GM18909 (cell line): ENCODE data around the gene DPPA2.

ENCODE experiments used
- ATAC-seq: cut with Tn5 transposase; IDR thresholded peaks from one replicate; pipeline ENCODE4 v1.9.1; 2021; ENCODE audit warnings: mild to moderate bottlenecking; ENCODE audit not compliant: unreplicated experiment, poor library complexity

DPPA2 gene

DNA sequence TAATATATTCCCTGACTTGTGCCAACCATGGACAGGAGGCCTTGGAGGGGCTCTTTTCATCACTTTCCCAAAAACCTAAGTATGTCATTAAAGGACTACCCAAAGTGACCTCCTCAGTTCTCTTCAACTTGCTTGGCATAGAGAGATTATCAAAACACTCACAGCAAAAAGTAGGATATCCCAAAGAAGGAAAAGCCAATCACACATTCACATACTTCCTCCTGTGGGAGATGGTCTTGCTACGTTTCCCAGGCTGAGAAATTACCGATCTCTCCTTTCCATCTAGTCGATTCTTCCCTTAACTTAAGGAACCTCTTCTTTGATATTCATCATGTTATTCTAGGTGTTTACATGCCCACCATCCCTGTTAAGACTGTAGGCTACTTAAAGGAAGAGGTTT is 11.9 kb upstream of the DPPA2 start:
- no peak for ATAC-seq

DNA sequence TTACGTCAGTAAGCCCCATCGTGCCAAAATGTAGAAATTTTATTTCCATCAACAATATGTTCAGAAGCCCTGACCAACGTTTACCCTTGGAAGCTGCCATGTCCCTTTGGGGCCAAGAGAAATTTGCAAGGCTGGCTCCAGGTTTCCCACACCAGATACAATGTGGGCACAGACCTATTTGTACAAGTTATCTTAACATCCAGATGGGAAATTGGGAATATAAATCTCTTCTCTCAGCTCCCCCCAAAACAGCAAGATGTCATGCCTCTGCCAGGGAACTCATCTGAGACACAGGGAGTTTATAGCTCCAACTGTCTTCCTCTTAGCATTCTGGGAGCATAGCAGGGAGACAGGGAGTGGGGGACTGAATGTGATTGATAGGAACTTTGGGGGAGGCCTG is 9.3 kb upstream of the DPPA2 start:
- ATAC-seq, result no peak

DNA sequence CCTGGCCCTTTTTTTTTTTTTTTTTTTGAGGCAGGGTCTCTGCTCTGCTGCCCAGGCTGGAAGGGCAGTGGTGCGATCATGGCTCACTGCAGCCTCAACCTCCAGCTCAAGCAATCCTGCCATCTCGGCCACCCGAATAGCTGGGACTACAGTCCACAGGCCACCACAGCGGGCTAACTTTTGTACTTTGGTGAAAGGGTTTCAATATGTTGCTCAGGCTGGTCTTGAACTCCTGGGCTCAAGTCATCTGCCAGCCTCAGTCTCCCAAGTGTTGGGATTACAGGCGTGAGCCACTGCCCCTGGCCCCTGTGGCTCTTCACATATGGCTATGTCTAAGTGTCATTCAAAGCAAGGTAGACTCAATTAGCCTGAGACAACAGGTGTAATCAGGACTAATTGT is 8.8 kb upstream of the DPPA2 start:
- ATAC-seq, result no peak

DNA sequence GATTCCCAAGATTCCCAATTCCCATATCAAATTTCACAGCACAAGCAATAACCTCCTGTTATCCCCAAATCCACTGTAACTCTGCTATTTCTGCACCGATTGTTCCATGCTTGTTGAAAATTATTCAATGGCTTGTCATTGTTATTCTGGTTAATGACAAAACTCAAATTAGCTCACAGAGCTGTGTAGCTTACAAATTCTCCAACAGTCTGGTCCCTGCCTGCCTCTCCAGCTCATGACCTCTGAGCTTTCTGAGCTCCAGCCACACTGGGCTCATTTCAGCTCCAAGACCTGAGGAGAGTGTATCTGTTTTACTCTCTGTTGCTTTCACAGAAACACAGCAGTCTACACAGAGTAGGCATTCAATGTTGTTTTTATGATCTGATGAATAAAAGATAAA is 3.3 kb downstream of the DPPA2 start:
- no peak for ATAC-seq

DNA sequence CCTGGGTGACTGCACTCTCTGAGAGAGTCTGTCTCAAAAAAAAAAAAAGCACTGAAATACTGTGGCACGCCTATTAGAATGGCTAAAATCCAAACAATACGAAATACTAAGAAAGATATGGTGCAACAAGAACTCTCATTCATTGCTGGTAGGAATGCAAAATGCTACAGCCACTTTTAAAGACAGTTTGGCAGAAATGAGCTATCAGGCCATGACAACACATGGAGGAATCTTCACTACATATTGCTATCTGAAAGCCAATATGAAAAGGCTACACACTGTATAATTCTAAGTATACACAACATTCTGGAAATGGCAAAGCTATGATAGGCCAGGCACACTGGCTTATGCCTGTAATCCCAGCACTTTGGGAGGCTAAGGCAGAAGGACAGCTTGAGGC is 18.8 kb downstream of the DPPA2 start:
- ATAC-seq, result no peak

DNA sequence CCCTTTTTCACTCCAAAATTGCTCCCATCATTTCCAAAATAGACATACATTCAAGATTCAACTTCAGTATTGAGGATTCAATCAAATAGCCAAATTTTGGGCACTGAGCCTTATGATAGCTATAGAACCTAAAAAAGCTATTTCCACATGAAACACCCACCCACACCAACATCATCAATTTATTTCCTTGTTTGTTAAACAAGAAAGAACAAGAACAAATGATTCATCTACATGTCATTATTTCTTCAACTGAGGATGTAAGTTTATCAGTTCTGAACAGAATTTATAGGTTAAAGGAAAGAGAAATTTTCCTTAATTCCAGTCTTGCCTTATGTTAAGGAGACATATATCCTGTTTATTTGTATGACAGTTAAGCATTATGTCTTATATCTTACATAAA is 32.2 kb downstream of the DPPA2 start:
- ATAC-seq, result no peak

DNA sequence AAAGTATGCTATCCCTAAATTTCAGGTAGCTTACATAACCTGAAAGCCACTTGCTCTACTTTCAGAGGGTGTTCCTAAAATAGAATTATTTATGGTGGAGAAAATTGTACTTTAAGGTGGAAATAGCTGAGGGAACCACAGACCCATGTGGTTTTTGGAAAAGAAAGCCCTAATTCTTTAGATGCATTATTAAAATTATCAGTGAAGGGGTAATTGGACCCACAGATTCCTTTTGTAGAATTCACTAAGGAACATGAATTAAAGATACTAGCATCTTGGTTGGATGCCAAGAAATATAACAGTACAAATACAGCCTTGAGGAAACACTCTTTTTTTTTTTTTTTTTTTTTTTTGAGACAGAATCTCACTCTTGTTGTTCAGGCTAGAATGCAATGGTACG is 37.8 kb downstream of the DPPA2 start:
- no peak for ATAC-seq

DNA sequence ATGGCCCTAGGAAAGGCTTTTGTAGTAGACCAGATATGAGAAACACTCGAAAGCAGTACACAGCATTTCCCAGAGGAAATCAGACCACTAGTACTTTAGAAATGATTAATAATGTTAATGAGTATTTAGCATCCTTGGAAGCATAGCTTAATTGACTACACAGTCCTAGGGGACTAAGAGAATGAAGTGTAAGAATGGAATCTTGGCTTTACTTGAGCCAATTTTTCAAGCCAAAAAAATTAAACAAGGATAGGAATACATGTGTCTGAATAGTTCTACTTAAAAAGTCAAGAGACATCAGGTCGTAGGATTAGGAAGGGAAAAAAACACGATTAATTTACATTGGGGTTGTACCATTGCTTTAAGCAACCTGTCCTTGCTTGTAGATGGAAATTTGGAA is 38.2 kb downstream of the DPPA2 start:
- ATAC-seq, result no peak

DNA sequence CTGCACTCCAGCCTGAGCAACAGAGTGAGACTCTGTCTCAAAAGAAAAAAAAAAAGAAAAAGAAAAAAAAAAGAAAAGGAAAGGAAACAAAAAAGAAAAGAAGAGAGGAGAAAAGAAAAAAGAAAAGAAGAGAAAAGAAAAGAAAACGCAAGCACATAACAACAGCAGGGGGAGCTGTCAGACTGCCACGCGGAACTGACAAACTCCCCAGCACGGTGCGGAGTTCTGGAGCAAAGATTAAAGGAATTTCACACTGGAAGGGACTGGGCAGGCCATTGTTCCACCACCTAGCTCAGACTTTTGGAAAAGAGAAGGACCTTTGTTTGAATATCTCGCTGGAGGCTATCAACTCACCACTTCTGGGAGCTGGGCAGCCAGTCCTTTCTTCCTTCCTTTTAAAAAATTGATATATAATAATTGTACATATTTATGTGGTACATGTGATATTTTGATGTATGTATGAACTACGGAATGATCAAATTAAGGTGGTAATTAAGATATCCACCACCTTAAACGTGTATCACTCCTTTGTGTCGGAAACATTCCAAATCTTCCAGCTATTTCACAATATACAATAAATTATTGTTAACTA is 40.5 kb downstream of the DPPA2 start:
- no peak for ATAC-seq

DNA sequence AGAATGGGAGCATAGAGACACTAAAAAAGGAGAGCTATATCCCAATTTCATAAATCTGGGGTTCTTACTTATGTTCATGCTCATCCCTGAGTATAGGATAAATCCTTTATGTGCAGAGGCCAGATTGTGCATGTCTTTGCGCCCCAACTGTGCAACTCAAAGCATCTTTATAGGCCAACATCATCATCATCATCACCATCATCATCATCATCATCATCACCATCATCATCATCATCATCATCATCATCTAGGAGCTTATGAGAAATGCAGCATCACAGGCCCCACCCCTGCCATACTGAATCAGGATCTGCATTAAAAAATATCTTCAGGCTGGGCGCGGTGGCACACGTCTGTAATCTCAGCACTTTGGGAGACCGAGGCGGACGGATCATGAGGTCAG is 45.5 kb downstream of the DPPA2 start:
- no peak for ATAC-seq

DNA sequence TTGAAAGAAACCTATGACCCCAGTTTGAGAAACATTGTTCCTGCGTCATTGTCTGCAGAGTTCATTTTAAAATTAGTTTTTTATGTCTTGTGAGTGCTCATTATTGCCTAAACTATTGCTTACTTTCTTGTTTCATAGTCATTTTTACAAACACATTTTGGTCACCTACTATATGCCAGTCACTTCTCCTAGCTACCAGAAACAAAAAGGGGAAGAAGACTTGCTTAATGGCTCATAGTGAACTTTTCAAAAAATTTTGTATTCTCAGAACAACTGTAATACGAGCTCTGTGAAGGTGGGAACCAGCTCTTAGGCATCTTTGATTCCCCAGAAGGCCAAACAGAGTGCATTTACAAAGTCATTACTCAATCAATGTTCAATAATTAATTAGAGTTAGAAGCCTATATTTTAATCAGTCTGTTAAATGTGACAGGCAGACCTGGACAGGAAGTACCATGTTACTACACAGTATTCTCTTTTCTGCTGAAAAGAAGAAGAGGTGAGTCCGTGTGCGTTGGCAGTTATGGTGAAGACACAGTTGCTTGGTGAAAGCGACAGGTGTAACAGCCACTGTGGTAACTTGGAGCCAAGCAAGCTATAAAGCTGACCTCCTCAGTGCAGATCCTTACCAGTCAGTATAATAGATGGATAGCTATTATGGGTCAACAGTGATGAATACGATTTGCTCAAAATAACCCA is 46.6 kb downstream of the DPPA2 start:
- ATAC-seq, result no peak

DNA sequence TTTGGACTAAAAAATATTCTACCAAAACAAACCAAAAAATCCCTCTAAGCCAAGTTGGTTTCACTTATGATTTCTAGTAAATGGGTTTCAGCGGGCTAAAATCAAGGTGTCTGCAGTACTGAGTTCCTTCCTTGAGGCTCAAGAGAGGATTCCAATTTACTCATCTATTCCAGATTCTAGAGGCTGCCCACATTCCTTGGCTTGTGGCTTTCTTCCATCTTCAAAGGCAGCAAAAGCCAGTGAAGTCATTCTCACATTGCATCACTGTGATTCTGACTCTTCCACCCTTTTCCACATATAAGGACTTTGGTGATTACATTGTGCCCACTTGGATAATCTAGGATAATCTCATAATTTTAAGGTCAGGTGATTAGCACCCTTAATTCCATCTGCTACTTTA is 48.1 kb downstream of the DPPA2 start:
- no peak for ATAC-seq

DNA sequence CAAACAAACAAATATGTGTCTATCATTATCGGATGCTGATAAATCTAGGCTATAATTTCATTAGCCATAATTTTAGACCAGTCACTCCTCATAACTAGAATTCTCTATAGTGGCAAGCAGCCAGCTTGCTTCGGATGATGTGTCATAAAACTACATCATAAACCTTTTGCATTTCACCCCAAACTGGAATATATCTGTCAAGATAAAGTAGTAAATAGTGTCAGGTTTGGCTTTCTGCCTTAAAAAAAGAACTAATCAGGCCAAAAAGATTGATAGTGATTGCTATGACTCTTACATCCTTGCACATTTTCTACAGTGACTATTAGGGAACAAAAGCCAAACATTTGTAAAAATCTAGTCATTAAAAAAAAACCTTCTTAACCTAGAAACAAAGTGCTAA is 51.0 kb downstream of the DPPA2 start:
- no peak for ATAC-seq

DNA sequence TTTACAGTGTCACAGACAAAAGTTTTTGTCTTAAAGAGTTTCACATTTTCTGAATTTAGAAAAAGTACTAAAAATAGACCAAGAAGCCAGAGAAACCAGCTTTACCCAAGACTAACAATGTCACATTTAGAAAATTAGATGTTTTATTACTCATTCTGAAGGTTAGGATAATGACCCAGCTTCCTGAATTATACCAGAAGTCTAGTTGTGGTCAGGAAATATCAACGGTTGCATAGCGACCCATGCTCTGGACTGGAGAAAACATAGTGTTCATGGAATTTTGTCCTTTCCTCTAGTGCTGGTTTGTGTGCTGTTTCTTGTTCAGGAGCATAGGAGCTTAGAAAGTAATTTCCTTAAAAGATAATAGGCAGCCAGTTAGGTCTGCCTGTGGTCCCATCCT is 59.0 kb downstream of the DPPA2 start:
- ATAC-seq, result no peak

DNA sequence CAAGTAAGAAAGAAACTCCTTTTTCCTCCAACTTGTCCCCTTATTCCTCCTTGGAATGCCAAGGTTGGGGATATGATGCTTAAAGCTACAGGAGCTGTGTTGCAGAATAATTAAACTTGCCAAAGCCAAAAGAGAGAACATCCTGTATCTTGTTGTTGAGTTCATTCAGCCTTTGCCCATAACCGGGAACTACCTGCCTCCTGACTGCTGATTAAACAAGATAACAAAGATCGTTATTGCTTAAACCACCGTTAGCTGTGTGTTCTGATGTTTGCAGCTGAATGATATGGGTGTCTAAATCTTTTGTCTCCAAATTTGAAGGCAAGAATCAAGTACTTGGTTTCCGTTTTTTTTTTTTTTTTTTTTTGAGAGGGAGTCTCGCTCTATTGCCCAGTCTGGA is 61.5 kb downstream of the DPPA2 start:
- no peak for ATAC-seq

DNA sequence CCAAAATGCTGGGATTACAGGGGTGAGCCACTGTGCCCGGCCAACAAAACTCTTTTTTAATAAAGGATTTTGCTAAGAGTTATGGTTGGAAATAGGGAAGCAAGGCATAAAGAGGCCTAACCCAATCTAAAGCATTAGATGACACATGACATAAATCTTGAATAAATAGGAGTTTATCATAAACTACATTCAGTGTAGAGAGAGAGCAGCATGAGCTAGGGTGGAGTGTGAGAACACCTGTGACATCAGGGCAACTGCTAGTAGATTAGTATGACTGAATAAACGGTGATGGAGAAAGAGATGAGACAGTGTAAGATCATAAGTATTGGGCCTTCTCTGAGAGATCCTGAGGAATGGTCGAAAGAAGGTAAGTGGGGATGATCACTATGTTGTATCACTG is 63.7 kb downstream of the DPPA2 start:
- ATAC-seq, result no peak
